ENCODE data around the gene SLC16A7. TPM values are rescaled to one million over a fixed set of nuclear protein-coding genes. Genes with fewer than 3 reads are reported as not detected.

The SLC16A7 gene
- total and polyA plus RNA-seq, 10 of the 15 experiments (the other 5 are each of a cell fraction or from before 2014, with no cell fraction given), result 1.5 to 12.9 (median 6.7) TPM

DNA sequence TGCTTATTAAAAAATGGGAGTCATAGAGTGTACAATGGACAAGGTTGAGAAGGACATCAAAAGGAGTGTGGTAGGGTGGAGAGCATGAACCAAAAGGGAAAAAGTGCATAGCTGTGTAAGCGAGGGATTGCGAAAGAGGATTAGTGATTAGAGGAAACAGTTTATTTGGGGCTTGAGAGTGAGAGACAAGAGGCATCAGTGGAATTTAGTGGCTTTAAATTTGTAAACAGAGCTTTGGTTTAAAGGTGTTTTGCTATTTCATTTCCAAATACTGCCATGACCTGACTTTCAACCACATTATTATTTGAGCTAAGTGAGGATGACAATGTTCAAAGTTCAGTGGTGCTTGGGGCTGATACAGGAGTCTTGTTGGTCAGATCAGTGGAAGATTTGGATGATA, 53.4 kb downstream of the SLC16A7 start (continued):
- TF ChIP-seq, protein P1, sequence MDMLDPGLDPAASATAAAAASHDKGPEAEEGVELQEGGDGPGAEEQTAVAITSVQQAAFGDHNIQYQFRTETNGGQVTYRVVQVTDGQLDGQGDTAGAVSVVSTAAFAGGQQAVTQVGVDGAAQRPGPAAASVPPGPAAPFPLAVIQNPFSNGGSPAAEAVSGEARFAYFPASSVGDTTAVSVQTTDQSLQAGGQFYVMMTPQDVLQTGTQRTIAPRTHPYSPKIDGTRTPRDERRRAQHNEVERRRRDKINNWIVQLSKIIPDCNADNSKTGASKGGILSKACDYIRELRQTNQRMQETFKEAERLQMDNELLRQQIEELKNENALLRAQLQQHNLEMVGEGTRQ (IDR thresholded peaks at IDR 0.05; ENCODE audit: borderline replicate concordance, low read depth, low read length), result no peak
- no peak for TF ChIP-seq ZSCAN29 (IDR thresholded peaks at IDR 0.05)

DNA sequence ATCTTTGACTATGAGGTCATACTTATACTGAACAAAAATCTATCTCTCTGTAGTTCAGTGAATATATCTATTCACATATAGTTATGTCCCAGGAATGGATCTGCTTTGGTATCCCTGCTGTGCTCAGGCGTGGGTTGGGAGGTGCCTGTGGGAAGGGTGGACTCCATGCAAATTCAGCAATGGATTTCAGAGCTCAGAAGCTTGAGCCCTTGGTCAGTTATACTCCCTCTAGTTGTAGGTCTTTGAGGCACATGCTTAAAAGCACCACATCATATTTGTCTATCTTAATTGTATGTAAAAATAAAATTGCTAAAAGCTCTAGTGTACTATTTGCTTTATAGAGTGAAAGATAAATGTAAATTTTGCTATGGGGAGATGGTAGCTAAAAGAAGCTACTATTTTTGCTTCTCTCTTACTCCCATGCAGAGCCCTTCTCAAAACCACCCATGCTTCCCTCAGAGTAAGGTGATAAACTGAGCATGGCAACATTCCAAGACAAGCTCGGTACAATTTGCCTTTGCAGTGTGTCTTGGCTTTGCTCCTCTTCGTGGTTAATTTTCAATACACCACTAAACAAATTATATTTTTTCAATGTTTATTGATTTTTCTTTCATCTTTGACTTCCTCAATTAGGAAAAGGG, 54.9 kb downstream of the SLC16A7 start:
- ChIA-PET RAD21 (ENCODE audit: unreplicated experiment) (no interaction called here), POLR2A (no interaction called here), CTCF (interaction anchor here (1.2 to 1.3 kb wide), 2 partner anchors 11 to 14 kb away, joined by 3 read pairs; no protein-coding TSS in a partner anchor), SMC1A (ENCODE audit: uncharacterized antibody, unreplicated experiment) (interaction anchor here (1.5 kb wide), 1 partner anchor 50 kb away, joined by 3 read pairs; no protein-coding TSS in a partner anchor)
- Histone ChIP-seq H3K27ac (ENCODE audit: control insufficient read depth, insufficient read depth) (no peak overlapping the region), H3K9ac (ENCODE audit: control insufficient read depth, insufficient read depth, low read length) (no peak overlapping the region), H3K79me2 (ENCODE audit: control insufficient read depth, insufficient read depth, low read length) (no peaks in the 10 kb centered on the region), H4K20me1 (ENCODE audit: control insufficient read depth, insufficient read depth) (no peaks in the 10 kb centered on the region), H3K27me3 (replicated peaks in 1 of 2; ENCODE audit: control insufficient read depth in 2 of 2, insufficient read depth in 2 of 2, low read length in 1 of 2) (no peaks in the 10 kb centered on the region), H3K36me3 (ENCODE audit: control insufficient read depth in 2 of 2, insufficient read depth in 2 of 2, low read length in 1 of 2) (no peaks in the 10 kb centered on the region; a peak in 1 of 4 replicates), H3K4me2 (ENCODE audit: control insufficient read depth, insufficient read depth) (no peak overlapping the region), H3K4me1 (ENCODE audit: control insufficient read depth, insufficient read depth, low read length) (no peaks in the 10 kb centered on the region), H3K4me3 (no peak overlapping the region), H3K9me3 (replicated peaks; ENCODE audit: control insufficient read depth, insufficient read depth, low read length) (peaks cover 2% of the 10 kb centered on the region; the same call in 2 of the 3 replicates), H2AFZ (ENCODE audit: control insufficient read depth, low read depth, low read length) (no peak overlapping the region)
- in situ Hi-C loops (cut with MboI), result no loop called here
- DNase-seq (ENCODE audit: low read depth, low spot score) (no peak), ATAC-seq (no peak), FAIRE-seq (no peak)
- WGBS (ENCODE audit: insufficient coverage, insufficient replicate concordance, low lambda C conversion rate, missing lambda C conversion rate), result 26% methylated on average over 3 of the region's 3 CpGs
- intact Hi-C loops (cut with micrococcal nuclease; ENCODE audit: unreplicated experiment), result no loop called here
- no TSS peak for BruUV-seq (replicated peaks)
- TF ChIP-seq ZNF207 (IDR thresholded peaks at IDR 0.05; ENCODE audit: borderline replicate concordance) (no peak), ASH2L (IDR thresholded peaks at IDR 0.05; ENCODE audit: borderline replicate concordance, low read depth) (no peak), NR2C1 (IDR thresholded peaks at IDR 0.05) (no peak), HCFC1 (IDR thresholded peaks at IDR 0.05; ENCODE audit: low read length) (no peak), SUPT20H (IDR thresholded peaks at IDR 0.05; ENCODE audit: borderline replicate concordance, control insufficient read depth, low read depth, low read length) (no peak), TAF1 (IDR thresholded peaks at IDR 0.05; ENCODE audit: borderline replicate concordance, low read depth, low read length) (no peak), GATAD2B (conservative IDR thresholded peaks at IDR 0.05; ENCODE audit: low read depth) (no peak)
- TF ChIP-seq, protein P2, sequence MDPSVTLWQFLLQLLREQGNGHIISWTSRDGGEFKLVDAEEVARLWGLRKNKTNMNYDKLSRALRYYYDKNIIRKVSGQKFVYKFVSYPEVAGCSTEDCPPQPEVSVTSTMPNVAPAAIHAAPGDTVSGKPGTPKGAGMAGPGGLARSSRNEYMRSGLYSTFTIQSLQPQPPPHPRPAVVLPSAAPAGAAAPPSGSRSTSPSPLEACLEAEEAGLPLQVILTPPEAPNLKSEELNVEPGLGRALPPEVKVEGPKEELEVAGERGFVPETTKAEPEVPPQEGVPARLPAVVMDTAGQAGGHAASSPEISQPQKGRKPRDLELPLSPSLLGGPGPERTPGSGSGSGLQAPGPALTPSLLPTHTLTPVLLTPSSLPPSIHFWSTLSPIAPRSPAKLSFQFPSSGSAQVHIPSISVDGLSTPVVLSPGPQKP (IDR thresholded peaks at IDR 0.05; ENCODE audit: low read depth, low read length), result no peak
- TF ChIP-seq, protein P3, sequence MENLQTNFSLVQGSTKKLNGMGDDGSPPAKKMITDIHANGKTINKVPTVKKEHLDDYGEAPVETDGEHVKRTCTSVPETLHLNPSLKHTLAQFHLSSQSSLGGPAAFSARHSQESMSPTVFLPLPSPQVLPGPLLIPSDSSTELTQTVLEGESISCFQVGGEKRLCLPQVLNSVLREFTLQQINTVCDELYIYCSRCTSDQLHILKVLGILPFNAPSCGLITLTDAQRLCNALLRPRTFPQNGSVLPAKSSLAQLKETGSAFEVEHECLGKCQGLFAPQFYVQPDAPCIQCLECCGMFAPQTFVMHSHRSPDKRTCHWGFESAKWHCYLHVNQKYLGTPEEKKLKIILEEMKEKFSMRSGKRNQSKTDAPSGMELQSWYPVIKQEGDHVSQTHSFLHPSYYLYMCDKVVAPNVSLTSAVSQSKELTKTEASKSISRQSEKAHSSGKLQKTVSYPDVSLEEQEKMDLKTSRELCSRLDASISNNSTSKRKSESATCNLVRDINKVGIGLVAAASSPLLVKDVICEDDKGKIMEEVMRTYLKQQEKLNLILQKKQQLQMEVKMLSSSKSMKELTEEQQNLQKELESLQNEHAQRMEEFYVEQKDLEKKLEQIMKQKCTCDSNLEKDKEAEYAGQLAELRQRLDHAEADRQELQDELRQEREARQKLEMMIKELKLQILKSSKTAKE (IDR thresholded peaks at IDR 0.05; ENCODE audit: low read depth, poor library complexity, severe bottlenecking), result no peak
- TF ChIP-seq, protein P4, sequence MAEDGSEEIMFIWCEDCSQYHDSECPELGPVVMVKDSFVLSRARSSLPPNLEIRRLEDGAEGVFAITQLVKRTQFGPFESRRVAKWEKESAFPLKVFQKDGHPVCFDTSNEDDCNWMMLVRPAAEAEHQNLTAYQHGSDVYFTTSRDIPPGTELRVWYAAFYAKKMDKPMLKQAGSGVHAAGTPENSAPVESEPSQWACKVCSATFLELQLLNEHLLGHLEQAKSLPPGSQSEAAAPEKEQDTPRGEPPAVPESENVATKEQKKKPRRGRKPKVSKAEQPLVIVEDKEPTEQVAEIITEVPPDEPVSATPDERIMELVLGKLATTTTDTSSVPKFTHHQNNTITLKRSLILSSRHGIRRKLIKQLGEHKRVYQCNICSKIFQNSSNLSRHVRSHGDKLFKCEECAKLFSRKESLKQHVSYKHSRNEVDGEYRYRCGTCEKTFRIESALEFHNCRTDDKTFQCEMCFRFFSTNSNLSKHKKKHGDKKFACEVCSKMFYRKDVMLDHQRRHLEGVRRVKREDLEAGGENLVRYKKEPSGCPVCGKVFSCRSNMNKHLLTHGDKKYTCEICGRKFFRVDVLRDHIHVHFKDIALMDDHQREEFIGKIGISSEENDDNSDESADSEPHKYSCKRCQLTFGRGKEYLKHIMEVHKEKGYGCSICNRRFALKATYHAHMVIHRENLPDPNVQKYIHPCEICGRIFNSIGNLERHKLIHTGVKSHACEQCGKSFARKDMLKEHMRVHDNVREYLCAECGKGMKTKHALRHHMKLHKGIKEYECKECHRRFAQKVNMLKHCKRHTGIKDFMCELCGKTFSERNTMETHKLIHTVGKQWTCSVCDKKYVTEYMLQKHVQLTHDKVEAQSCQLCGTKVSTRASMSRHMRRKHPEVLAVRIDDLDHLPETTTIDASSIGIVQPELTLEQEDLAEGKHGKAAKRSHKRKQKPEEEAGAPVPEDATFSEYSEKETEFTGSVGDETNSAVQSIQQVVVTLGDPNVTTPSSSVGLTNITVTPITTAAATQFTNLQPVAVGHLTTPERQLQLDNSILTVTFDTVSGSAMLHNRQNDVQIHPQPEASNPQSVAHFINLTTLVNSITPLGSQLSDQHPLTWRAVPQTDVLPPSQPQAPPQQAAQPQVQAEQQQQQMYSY (CRISPR knock-in tag; IDR thresholded peaks at IDR 0.05), result no peak
